Measurements from ENCODE around the gene CACNA1D.

DNA sequence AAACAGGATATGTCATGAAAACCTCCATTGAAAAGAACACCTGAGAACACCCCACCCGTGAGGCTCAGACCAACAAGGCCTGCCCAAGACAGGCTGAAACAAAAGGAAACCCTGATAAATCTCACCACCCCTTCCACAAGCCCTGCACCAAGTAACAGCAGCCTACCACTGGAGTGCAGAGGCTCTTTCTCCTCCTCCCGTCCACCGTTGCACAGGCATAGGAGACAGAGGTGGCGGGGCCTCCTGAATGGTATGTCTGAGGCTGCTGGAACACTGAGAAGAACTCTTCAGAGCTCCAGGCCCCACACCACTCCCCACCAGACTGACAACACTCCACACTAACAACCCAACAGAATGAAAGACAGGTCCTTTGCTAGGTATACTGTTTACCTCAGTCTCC lies 330.4 kb downstream of the CACNA1D start:
- TF ChIP-seq, protein P1, sequence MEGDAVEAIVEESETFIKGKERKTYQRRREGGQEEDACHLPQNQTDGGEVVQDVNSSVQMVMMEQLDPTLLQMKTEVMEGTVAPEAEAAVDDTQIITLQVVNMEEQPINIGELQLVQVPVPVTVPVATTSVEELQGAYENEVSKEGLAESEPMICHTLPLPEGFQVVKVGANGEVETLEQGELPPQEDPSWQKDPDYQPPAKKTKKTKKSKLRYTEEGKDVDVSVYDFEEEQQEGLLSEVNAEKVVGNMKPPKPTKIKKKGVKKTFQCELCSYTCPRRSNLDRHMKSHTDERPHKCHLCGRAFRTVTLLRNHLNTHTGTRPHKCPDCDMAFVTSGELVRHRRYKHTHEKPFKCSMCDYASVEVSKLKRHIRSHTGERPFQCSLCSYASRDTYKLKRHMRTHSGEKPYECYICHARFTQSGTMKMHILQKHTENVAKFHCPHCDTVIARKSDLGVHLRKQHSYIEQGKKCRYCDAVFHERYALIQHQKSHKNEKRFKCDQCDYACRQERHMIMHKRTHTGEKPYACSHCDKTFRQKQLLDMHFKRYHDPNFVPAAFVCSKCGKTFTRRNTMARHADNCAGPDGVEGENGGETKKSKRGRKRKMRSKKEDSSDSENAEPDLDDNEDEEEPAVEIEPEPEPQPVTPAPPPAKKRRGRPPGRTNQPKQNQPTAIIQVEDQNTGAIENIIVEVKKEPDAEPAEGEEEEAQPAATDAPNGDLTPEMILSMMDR (IDR thresholded peaks at IDR 0.05) = no peak
- TF ChIP-seq ZFX (IDR thresholded peaks at IDR 0.05; ENCODE audit: borderline replicate concordance) = no peak
